Retinal pigment epithelial cell (primary cell): ENCODE measurements around the gene OXCT1.

Experiments used
- DNase-seq: peaks from one replicate; pipeline ENCODE4 v3.0.0-alpha.2; 2010; ENCODE audit warnings: low read depth
- H3K4me3 ChIP-seq: 2 replicates; pipeline ENCODE4 v1.5.1; 2011; ENCODE audit warnings: mild to moderate bottlenecking, low read length, control low read depth, moderate library complexity
- CTCF ChIP-seq: conservative IDR thresholded peaks from 2 replicates; pipeline ENCODE4 v1.5.1; 2011; ENCODE audit warnings: low read depth, low read length, control low read depth, inconsistent platforms

Gene OXCT1

GRCh38 chr5:41871852-41872251 is 1.6 kb upstream of the OXCT1 start:
- H3K4me3 ChIP-seq, result no peak overlapping the region
- DNase-seq, result peak; percentile 85
- TF ChIP-seq CTCF, result no peak

GRCh38 chr5:41870627-41871048 is 413 bp upstream of the OXCT1 start:
- peak overlapping the region; percentile 61 for H3K4me3 ChIP-seq
- DNase-seq, result no peak
- TF ChIP-seq CTCF, result no peak

- no peak for TF ChIP-seq CTCF
- DNase-seq, result no peak
- peak overlapping the region; percentile 61 for H3K4me3 ChIP-seq
Observed at GRCh38 chr5:41869151-41869723, 988 bp downstream of the OXCT1 start.

- TF ChIP-seq CTCF, result no peak
- DNase-seq, result no peak
Observed at GRCh38 chr5:41863871-41864486, 6.2 kb downstream of the OXCT1 start.

GRCh38 chr5:41858890-41859289 is 11.3 kb downstream of the OXCT1 start:
- DNase-seq, result no peak
- H3K4me3 ChIP-seq, result no peak overlapping the region
- TF ChIP-seq CTCF, result no peak

More at GRCh38 chr5:41863871-41864486, 6.2 kb downstream of the OXCT1 start:
- H3K4me3 ChIP-seq, result no peak overlapping the region

GRCh38 chr5:41857989-41858388 is 12.2 kb downstream of the OXCT1 start:
- no peak overlapping the region for H3K4me3 ChIP-seq
- no peak for TF ChIP-seq CTCF
- DNase-seq, result no peak
